H54 (cell line): ENCODE data around the gene NRAP.

Experiments used
- DNase-seq: peaks from one replicate; pipeline ENCODE4 v3.0.0; 2011; ENCODE audit warnings: low spot score, mixed read lengths; ENCODE audit not compliant: insufficient read length
- FAIRE-seq: peaks from 3 replicates; lab custom pipeline; 2011; peaks lifted over from hg19 to GRCh38; lab: Jason Lieb, UNC
- POLR2A ChIP-seq: IDR thresholded peaks from 2 replicates; pipeline ENCODE4 v1.6.1; 2011; ENCODE audit warnings: low read depth, mild to moderate bottlenecking, low read length

Gene NRAP

DNA sequence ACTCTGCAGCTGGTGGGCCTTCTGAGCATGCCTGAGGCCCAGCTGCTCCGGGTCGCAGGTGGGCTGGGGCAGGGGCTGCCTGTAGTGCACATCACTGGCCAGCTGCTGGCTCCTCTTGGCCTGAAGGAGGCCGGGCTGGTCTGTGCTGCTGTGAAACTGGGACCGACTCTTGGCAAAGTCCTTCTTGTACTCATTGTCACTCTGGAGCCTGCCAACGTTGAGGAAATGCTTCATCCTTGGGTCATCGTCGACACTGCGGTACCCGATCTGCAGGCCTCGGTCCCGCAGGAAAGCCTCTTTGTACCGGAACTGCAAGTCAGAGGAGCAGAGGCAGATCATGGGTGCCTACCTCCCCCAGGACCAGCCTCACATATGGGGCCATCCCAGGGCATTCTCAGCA lies 73.3 kb downstream of the NRAP start:
- no peak for DNase-seq
- no peak for TF ChIP-seq POLR2A

DNA sequence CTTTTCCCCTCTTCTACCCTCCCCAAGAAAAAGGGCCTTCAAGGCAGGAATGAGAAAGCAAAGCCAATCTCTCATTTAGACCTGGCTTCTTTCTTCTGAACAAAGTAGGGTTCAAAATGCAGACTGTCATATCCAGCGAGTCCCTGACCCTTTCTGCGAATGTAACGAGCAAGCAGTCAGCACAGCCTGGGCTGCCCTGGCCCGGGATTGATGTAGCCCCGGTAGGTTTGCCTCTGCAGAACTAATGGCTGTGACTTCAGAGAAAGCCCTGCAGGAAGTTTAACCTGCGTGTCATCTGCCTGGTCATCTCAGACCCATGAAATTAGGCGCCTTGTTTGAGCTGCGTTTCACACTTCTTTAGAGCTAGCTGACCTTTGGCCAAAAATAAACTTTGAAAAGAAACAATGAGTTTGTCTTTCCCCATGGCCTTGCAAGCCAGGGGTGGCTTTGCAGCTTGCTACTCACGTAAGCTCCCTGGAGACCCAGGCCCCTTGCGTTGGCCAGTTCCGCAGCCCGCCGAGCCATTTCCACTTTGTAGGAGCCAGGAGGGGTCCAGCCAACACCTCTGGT lies 74.6 kb downstream of the NRAP start:
- DNase-seq = no peak
- FAIRE-seq = no peak
- no peak for TF ChIP-seq POLR2A

More for the DNA sequence above, 73.3 kb downstream of the NRAP start:
- FAIRE-seq = no peak

DNA sequence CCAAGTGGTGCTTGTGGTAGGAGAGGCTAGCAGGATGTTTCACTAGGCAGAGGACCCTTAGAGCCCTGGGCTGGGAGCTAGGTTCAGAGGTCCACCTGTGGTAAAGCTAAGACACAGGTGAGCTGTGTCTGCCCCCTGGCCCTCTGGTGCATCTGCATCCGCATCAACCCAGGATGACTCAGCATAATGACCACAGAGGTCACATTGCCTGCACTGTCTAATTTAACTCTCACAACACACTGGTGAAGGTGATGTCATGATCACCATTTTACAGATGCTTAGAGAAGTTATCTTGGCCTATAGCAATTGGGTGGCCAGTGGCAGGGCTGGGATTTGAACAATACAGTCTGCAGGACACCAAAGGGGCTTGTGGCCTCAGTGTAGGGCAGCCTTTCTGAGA lies 77.9 kb downstream of the NRAP start:
- DNase-seq (no peak), FAIRE-seq (no peak)
- no peak for TF ChIP-seq POLR2A

DNA sequence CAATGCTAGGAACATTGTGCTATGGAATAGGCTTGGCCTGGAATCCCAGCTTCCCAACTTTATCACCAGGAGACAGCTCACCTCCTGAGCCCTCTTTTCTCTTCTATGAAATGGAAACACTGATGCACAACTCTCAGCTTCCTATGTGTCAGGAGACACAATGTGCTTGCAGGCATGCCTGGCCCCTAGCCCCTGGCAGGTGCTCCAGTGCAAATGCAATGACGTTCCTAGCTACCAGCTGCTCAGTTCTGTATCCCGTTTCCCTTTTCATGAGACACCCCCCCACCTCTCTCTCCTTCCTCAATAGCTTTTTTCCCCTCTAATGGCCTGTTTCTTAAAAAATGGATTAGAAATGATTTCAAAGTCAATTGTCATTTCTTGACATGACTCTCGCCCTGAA lies 80.3 kb downstream of the NRAP start:
- no peak for FAIRE-seq
- TF ChIP-seq POLR2A = no peak
- no peak for DNase-seq

DNA sequence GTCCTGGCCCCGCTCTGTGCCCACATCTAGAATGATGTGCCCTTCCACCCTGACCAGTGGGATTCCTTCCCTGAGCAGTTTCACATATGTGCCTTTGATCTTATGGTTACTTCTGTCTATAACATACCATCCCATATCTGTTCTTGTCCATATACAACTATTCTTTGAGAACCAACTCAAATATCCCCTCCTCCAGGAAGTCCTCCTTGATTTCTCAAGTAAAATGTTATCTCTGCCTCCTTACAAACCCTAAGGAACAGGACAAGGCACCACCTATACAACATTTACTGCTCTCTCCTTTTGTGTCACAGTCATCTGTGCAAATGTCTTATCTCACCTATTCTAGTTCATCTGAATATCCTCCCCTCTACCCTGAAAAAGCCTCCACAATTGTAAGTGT lies 82.7 kb downstream of the NRAP start:
- no peak for FAIRE-seq
- TF ChIP-seq POLR2A = no peak
- DNase-seq = no peak

DNA sequence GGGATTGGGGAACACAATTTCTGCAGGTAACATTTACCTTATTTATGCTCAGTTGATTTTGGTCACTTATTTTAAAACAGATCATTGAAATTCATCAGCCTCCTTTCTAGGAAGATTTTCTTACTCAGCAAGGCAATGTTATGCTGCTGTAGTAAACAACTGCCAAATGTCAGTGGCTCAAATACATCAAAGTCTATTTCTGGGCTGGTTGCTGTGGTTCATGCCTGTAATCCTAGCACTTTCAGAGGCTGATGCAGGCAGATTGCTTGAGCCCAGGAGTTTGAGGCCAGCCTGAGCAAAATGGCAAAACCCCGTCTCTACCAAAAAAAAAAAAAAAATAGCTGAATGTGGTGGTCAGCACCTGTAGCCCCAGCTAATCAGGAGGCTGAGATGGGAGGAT lies 85.1 kb downstream of the NRAP start:
- no peak for TF ChIP-seq POLR2A
- DNase-seq (no peak), FAIRE-seq (no peak)

DNA sequence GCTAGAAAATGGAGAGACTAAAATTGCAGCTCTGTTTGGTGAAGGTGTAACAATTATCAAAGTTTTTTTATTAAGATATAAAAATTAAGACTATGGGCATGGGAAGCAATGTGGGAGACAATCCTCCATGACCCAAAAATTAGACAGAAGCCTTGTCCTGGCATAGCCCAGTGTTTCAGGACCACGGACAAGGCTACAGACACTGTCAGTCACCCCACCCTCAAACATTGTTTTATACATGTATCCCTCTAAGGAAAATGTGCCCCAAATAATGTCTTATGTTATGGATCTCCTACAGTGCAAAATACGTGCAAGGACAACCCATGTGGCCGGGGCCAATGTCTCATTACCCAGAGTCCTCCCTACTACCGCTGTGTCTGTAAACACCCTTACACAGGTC lies 87.0 kb downstream of the NRAP start:
- peak; percentile 20 for DNase-seq
- no peak for FAIRE-seq
- no peak for TF ChIP-seq POLR2A

DNA sequence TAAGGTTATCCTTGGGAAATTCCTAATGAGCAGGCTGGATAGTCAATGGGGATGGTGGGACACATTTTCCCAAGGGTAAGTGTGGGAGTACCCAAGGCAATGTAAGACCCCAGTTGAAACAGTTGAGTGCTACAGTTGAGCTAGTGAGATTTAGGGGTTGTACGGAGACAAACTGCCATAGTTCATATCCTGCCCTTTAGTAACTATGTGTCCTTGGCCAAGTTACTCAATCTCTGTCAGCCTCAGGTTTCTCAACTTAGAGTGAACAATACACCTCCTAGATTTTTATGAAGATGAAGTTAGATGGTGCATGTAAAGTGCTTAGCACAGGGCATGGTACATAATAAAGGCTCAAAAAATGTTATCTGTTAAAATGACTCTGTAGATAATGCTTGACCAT lies 90.5 kb downstream of the NRAP start:
- DNase-seq (no peak), FAIRE-seq (no peak)
- TF ChIP-seq POLR2A = no peak

DNA sequence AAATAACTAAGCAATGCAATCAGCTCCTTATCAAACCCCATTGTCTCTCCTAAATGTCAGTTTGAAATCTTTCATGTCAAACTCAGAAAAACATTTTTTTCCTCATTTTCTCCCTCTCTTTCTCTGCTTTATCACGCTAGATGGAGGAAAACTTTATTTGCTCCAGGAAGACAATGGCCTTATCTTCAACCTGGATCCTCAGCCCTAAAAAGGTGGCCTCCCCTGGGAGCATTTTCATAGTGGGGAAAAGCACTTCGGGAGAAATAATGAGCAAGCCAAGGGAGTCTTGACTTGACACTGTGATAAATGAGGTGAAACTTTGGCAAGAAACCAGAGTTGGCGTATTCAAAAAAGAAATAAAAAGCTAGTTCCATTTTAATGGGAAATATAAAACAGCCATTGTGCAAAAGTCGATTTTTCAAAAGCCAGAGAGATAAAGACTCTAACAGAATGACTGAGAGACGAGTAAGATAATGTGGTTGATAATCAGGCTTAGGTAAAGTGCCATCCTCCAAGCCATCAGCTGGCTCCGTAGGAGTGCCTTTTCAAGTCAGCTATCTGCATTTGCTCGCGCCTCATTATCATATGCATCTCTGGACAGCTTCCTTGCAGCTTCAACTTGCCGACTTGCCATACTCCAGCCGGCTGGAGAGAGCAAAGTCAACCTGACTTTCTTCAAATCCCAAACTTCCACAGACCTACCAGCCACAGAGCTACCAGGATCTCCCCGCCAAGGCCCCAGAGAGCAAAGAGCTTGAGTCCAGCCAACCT lies 91.1 kb downstream of the NRAP start:
- no peak for TF ChIP-seq POLR2A
- FAIRE-seq (no peak), DNase-seq (no peak)

DNA sequence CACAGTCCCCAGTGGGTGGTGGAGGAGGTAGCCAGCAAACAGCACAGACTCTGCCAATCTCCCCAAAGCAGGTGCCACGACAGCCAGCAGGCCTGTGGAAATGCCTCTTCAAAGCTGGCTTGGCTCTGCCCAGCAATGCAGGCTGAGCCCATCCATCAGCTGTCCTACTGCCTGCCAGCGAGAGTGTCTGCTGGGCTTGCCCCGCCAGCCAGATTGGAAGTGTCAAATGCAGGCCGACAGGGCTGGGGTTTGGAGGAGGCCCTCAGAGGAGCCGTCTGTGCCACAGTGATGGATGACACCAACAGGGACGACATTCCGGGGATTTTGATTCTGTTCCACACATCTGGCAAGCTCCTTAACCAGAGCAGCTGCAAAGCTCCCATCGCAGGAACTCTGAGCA lies 94.3 kb downstream of the NRAP start:
- no peak for DNase-seq
- FAIRE-seq = no peak
- no peak for TF ChIP-seq POLR2A

DNA sequence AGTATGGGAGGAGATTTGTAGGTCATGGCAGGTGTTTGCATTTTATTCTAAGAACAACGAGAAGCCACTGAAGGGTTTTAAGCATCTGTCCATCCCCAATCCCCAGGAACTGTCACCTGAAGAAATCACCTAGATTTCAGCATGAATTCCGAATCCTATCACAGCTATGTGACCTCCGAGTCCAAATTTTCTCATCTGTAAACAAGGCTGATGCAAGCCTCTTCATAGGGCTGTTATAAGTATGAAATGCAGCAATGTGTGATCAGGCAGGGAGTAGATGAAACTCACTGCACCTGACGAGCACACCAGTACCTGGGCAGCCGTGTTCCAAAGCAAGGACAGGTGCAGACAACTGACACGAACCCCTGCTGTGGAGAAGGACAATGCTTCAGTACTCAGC lies 97.0 kb downstream of the NRAP start:
- TF ChIP-seq POLR2A = no peak
- FAIRE-seq = no peak

DNA sequence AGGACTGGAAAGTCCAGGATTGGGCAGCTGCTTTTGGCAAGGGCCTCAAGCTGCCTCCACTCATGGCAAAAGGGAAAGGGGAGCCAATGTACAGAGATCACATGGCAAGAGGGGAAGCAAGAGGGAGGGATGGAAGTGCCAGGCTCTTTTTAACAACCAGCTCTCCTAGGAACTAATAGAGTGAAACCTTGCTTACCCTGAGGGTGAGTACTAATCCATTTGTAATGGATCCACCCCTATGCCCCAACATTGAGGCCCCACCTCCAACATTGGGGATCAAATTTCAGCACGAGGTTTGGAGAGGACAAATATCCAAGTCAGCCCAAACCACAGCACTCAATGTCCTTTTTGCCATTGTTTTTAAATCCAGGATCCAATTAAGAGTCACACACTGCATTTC lies 98.5 kb downstream of the NRAP start:
- FAIRE-seq (no peak), DNase-seq (no peak)
- TF ChIP-seq POLR2A = no peak

More for the DNA sequence above, 97.0 kb downstream of the NRAP start:
- no peak for DNase-seq

DNA sequence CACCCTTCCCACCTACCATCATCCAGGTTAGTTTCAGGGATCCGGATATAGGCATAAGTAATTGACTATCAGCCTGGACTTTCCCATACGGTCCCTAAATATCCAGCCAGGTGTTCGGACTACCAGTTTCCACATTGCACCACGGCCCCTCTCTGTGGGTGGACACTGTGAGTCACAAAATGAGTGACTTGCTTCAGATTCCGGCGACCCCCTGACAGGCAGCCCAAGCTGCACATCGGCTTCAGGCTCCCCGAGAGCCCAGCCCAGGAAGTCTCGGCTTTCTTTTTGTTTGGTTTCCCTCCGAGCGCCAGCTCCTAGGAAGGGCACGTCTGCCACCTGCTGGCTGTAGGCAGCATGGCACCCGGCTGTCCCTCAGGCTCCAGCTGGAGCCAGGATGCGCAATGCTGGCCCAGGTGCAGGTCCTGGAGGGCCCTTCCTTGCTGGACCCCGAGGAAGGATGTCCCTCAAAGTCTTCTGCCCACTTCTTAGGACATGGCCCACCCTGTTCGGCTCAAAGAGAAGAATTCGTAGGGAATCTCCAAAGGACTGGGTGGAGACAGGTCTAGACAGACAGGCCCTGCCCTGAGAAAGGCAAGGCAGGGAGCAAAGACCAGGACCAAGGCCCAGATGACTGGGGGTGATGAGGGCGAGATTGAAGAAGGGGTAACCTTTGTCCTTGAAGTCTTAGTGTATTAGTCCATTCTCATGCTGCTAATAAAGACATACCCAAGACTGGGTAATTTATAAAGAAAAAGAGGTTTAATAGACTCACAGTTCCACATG lies 100.3 kb downstream of the NRAP start:
- no peak for TF ChIP-seq POLR2A
- DNase-seq (peak; percentile 85), FAIRE-seq (no peak)

DNA sequence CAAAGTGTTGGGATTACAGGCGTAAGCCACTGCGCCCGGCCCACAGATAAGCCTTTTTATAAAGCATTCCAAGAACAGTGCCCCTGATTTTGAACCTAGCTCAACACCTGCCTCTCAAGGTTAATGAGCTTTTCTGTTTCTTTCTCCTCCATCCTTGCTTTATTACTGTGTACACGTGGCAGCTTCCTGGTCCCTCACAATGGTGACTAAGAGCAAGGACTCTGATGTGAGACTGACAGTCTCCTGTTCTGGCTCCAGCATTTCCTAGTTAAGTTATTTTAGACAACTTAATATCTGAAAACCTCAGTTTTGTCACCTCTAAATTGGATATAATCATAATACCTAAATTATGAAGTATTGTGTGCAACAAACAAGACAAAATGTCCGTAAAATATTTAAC lies 101.1 kb downstream of the NRAP start:
- DNase-seq (no peak), FAIRE-seq (no peak)
- no peak for TF ChIP-seq POLR2A
